Endothelial cell of umbilical vein (primary cell): ENCODE measurements around the gene ASTE1. TPM values are rescaled to one million over a fixed set of nuclear protein-coding genes. Genes with fewer than 3 reads are reported as not detected.

Experiments used
- BruUV-seq: library from RNA; stranded (reverse); fragments of 400-500 nt; replicated peaks from 2 replicates; lab custom pipeline; 2021; lab: Mats Ljungman, UMichigan
- CTCF ChIA-PET: fragments of 300-600, 350-600 bp; sonication (Branson Sonifier 250); formaldehyde crosslinking; loops from one replicate; lab custom pipeline; 2021; ENCODE audit warnings: antibody characterized with exemption, inconsistent platforms; lab: Charles Lee
- POLR2A ChIA-PET: fragments of 300-600, 350-600 bp; sonication (Branson Sonifier 250); formaldehyde crosslinking; loops from one replicate; lab custom pipeline; 2021; ENCODE audit warnings: antibody characterized with exemption, inconsistent platforms; lab: Charles Lee
- DNase-seq: peaks from one replicate; pipeline ENCODE4 v3.0.0-alpha.2; 2011; ENCODE audit warnings: low read depth, low spot score
- FAIRE-seq: peaks from 2 replicates; lab custom pipeline; 2011; peaks lifted over from hg19 to GRCh38; lab: Jason Lieb, UNC
- H2AFZ ChIP-seq: 2 replicates; pipeline ENCODE4 v1.6.0; 2012; ENCODE audit warnings: low read depth, low read length, control low read depth, inconsistent platforms
- H3K27ac ChIP-seq: 2 replicates; pipeline ENCODE4 v1.5.1; 2011; ENCODE audit warnings: low read depth, mild to moderate bottlenecking, control low read depth, low read length, moderate library complexity; ENCODE audit not compliant: insufficient read depth
- H3K27me3 ChIP-seq, 2 experiments: 2 replicates each; pipeline versions ENCODE4 v1.6.0 to v1.6.1; 2011; ENCODE audit warnings: low read length in 2 of 2, mixed read lengths in 1 of 2; ENCODE audit not compliant: control insufficient read depth in 2 of 2, insufficient read depth in 2 of 2
- H3K36me3 ChIP-seq, 2 experiments: 2 replicates in 1 of 2; 3 replicates in 1 of 2; pipeline ENCODE4 v1.5.1; 2011; ENCODE audit warnings: low read length in 2 of 2, mild to moderate bottlenecking in 1 of 2, moderate library complexity in 1 of 2; ENCODE audit not compliant: control insufficient read depth in 2 of 2, insufficient read depth in 2 of 2; ENCODE audit errors: extremely low read depth in 1 of 2
- H3K4me1 ChIP-seq: 3 replicates; pipeline ENCODE4 v1.5.1; 2011; ENCODE audit warnings: mild to moderate bottlenecking, low read length; ENCODE audit not compliant: control insufficient read depth, insufficient read depth; ENCODE audit errors: extremely low read depth
- H3K4me2 ChIP-seq: 2 replicates; pipeline ENCODE4 v1.6.1; 2011; ENCODE audit warnings: low read length, control low read depth, mixed read lengths; ENCODE audit not compliant: insufficient read depth
- H3K4me3 ChIP-seq, 3 experiments: fragments of 200-600 bp in 1 of 3; sonication (generic), shearing (Covaris generic) in 1 of 3; replicated peaks in 1 of 3; 2 replicates each; pipeline ENCODE4 v1.5.1; 2011 to 2016; ENCODE audit warnings: control low read depth in 3 of 3, low read length in 3 of 3, mild to moderate bottlenecking in 2 of 3, inconsistent platforms in 1 of 3, low read depth in 1 of 3, moderate library complexity in 1 of 3; ENCODE audit not compliant: insufficient read depth in 1 of 3
- H3K79me2 ChIP-seq: 2 replicates; pipeline ENCODE4 v1.6.0; 2012; ENCODE audit warnings: low read length, inconsistent platforms; ENCODE audit not compliant: control insufficient read depth, insufficient read depth
- H3K9ac ChIP-seq: replicated peaks from 2 replicates; pipeline ENCODE3; 2011; ENCODE audit warnings: low read length, control low read depth; ENCODE audit not compliant: insufficient read depth; ENCODE audit errors: extremely low read depth
- H3K9me1 ChIP-seq: replicated peaks from 3 replicates; pipeline ENCODE4 v1.6.0; 2011; ENCODE audit warnings: mild to moderate bottlenecking, low read length; ENCODE audit not compliant: control insufficient read depth, insufficient read depth; ENCODE audit errors: extremely low read depth
- H3K9me3 ChIP-seq: replicated peaks from 2 replicates; pipeline ENCODE4 v1.5.1; 2012; ENCODE audit warnings: low read length, inconsistent platforms; ENCODE audit not compliant: control insufficient read depth, insufficient read depth
- H4K20me1 ChIP-seq: replicated peaks from 2 replicates; pipeline ENCODE3; 2011; ENCODE audit warnings: mild to moderate bottlenecking, low read length; ENCODE audit not compliant: control insufficient read depth, insufficient read depth; ENCODE audit errors: extremely low read depth
- EZH2 ChIP-seq: IDR thresholded peaks from 2 replicates; pipeline ENCODE4 v1.6.1; 2012; ENCODE audit warnings: borderline replicate concordance, low read depth, mild to moderate bottlenecking, moderate library complexity, low read length, inconsistent platforms; ENCODE audit not compliant: severe bottlenecking
- FOS ChIP-seq: IDR thresholded peaks from 2 replicates; pipeline ENCODE4 v1.6.1; 2011; ENCODE audit warnings: mild to moderate bottlenecking, low read length, moderate library complexity, borderline replicate concordance; ENCODE audit not compliant: insufficient read depth
- GATA2 ChIP-seq: IDR thresholded peaks from 2 replicates; pipeline ENCODE4 v1.7.0; 2011; ENCODE audit warnings: low read depth, mild to moderate bottlenecking, moderate library complexity, mixed read lengths, low read length; ENCODE audit not compliant: insufficient read length, insufficient read depth
- JUN ChIP-seq: IDR thresholded peaks from 2 replicates; pipeline ENCODE4 v1.6.1; 2011; ENCODE audit warnings: borderline replicate concordance, low read depth; ENCODE audit not compliant: insufficient read length, insufficient read depth
- MYC ChIP-seq: IDR thresholded peaks from one replicate; pipeline ENCODE4 v1.6.1; 2011; ENCODE audit warnings: mild to moderate bottlenecking, low read depth, low read length
- POLR2A ChIP-seq: IDR thresholded peaks from 2 replicates; pipeline ENCODE4 v1.6.1; 2012; ENCODE audit warnings: low read depth, mild to moderate bottlenecking, control low read depth, low read length
- POLR2AphosphoS5 ChIP-seq: IDR thresholded peaks from 2 replicates; pipeline ENCODE4 v1.6.1; 2012; ENCODE audit warnings: low read depth, mild to moderate bottlenecking, control low read depth, low read length, moderate library complexity; ENCODE audit not compliant: insufficient read depth
- dilution Hi-C: fragments of 300-500 bp; cut with MboI; formaldehyde crosslinking; loops from one replicate; pipeline ENCODE4 v1.15.0; 2019; ENCODE audit warnings: low sequenced_read_pairs; ENCODE audit not compliant: extremely low pct_ligation_motif_present
- intact Hi-C: fragments of 100-400 bp; cut with micrococcal nuclease; formaldehyde crosslinking; loops from one replicate; pipeline ENCODE4 v1.10.0; 2022
- polyA plus RNA-seq, 4 experiments: library from polyadenylated mRNA; depleted of rRNA in 3 of 4; stranded (reverse) in 3 of 4; unstranded in 1 of 4; fragments of >200 nt; gene quantifications; 2 replicates each; pipeline versions ENCODE4 v1.2.1 to v1.2.3, GENCODE V29; 2011 to 2012; ENCODE audit warnings: missing spikeins in 1 of 4
- total RNA-seq: library from RNA; stranded (reverse); gene quantifications from 2 replicates; pipeline ENCODE4 v1.2.3, GENCODE V29; 2021
- TF ChIP-seq, protein P1 (sequence below), 2 donors: IDR thresholded peaks; 1 replicate in 1 of 2; 2 replicates in 1 of 2; pipeline ENCODE4 v1.5.1; 2011; ENCODE audit warnings: low read length in 2 of 2, mild to moderate bottlenecking in 2 of 2, moderate library complexity in 2 of 2, control low read depth in 1 of 2, inconsistent platforms in 1 of 2, low read depth in 1 of 2; ENCODE audit not compliant: insufficient read depth in 1 of 2; ENCODE audit errors: extremely low read depth in 1 of 2
- TF ChIP-seq, protein P2 (sequence below): IDR thresholded peaks from 2 replicates; pipeline ENCODE4 v1.6.1; 2011; ENCODE audit not compliant: insufficient read depth, insufficient read length

Gene ASTE1
- total and polyA plus RNA-seq, 2 donors (not counting 3 experiments of a cell fraction or from before 2014, with no cell fraction given) = 4.1 to 6.7 TPM

DNA sequence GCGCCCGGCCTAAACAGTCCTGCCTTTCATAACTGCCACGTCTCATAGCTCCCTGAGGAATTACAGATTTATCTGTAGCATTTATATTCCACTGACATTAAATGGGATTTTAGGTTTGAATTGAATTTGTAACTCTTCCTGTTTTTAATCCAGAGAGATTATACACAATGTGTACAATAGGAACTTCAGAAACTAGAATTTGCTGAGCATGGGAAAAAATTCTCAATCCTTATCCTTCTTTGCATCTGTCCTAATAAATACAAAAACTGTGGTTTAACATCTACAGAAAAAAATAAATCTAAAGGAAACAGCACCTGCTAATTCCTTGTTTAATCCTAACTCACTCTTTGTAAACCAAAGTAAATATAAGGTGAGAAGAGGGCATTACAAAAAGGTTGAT, 2.2 kb upstream of the ASTE1 start:
- H3K4me1 ChIP-seq = peaks cover 15% of the 10 kb centered on the region
- no peak for DNase-seq
- no peak overlapping the region for H3K4me3 ChIP-seq
- POLR2A ChIA-PET = no interaction called here
- H3K36me3 ChIP-seq = no peaks in the 10 kb centered on the region
- H4K20me1 ChIP-seq = no peaks in the 10 kb centered on the region
- no peak overlapping the region for H3K27ac ChIP-seq
- intact Hi-C loops = loop anchor here (10.0 kb wide), 1 partner anchor 284 kb away; the partner anchor contains the start of gene PIK3R4
- no peak for FAIRE-seq
- no peak for TF ChIP-seq POLR2A
- TF ChIP-seq, protein P1, sequence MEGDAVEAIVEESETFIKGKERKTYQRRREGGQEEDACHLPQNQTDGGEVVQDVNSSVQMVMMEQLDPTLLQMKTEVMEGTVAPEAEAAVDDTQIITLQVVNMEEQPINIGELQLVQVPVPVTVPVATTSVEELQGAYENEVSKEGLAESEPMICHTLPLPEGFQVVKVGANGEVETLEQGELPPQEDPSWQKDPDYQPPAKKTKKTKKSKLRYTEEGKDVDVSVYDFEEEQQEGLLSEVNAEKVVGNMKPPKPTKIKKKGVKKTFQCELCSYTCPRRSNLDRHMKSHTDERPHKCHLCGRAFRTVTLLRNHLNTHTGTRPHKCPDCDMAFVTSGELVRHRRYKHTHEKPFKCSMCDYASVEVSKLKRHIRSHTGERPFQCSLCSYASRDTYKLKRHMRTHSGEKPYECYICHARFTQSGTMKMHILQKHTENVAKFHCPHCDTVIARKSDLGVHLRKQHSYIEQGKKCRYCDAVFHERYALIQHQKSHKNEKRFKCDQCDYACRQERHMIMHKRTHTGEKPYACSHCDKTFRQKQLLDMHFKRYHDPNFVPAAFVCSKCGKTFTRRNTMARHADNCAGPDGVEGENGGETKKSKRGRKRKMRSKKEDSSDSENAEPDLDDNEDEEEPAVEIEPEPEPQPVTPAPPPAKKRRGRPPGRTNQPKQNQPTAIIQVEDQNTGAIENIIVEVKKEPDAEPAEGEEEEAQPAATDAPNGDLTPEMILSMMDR (IDR thresholded peaks at IDR 0.05; ENCODE audit: extremely low read depth in 1 of 2, insufficient read depth in 1 of 2, low read depth in 1 of 2, low read length in 2 of 2) = no peak
- no peak for TF ChIP-seq POLR2AphosphoS5
- no peak for TF ChIP-seq EZH2
- TF ChIP-seq FOS = no peak
- TF ChIP-seq MYC = no peak
- TF ChIP-seq, protein P2, sequence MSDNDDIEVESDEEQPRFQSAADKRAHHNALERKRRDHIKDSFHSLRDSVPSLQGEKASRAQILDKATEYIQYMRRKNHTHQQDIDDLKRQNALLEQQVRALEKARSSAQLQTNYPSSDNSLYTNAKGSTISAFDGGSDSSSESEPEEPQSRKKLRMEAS = no peak
- no peak for TF ChIP-seq GATA2
- no peak for TF ChIP-seq JUN
- CTCF ChIA-PET = interaction anchor here (0.7 to 1.3 kb wide), 2 partner anchors 1000 to 1006 kb away, joined by 3 read pairs; partner anchors contain the start of gene CPNE4
- H3K4me2 ChIP-seq = no peak overlapping the region
- H2AFZ ChIP-seq = no peak overlapping the region
- H3K79me2 ChIP-seq = no peaks in the 10 kb centered on the region
- dilution Hi-C loops = no loop called here
- H3K27me3 ChIP-seq = no peaks in the 10 kb centered on the region
- no peaks in the 10 kb centered on the region for H3K9me1 ChIP-seq
- no peak overlapping the region for H3K9ac ChIP-seq
- BruUV-seq = no TSS peak
- no peaks in the 10 kb centered on the region for H3K9me3 ChIP-seq
